ENCODE results near the gene TICAM2.

The TICAM2 gene

GRCh38 chr5:115530426-115530825 is 71.9 kb downstream of the TICAM2 start:
- no peak for DNase-seq

Measured in stimulated activated CD4-positive, alpha-beta T cell treated with anti-CD3 and anti-CD28 coated beads, Interleukin-4, amount 100 ng/mL, for 24 hours (primary cell).